Activated T-helper 1 cell treated with Interleukin-2 at 50 U/mL for 16 hours (primary cell): ENCODE data around the gene LYRM9.
"Not testable (repeated sequence)": the region's sequence is repeated elsewhere in the genome, so short reads cannot be mapped to it uniquely, and the experiment has no call there.

Experiments
- DNase-seq: peaks from one replicate; pipeline ENCODE4 v3.0.0-alpha.2; 2020; ENCODE audit warnings: low read depth

Gene LYRM9

GRCh38 chr17:27892866-27893769 is at the start of gene LYRM9:
Gene LYRM9 (minus strand): TSS chr17:27893365. CDS start chr17:27882694, 10,671 bp downstream.
- peak; percentile 92 for DNase-seq

- DNase-seq: no peak
Observed at GRCh38 chr17:27940503-27941428, 47.6 kb upstream of the LYRM9 start.

GRCh38 chr17:27939474-27940465 is 46.6 kb upstream of the LYRM9 start:
- no peak for DNase-seq

- no peak for DNase-seq
Observed at GRCh38 chr17:27938864-27939263, 45.7 kb upstream of the LYRM9 start.

- no peak for DNase-seq
Observed at GRCh38 chr17:27938241-27938640, 45.1 kb upstream of the LYRM9 start.

- DNase-seq: no peak
Observed at GRCh38 chr17:27937025-27937546, 43.9 kb upstream of the LYRM9 start.

- no peak for DNase-seq
Observed at GRCh38 chr17:27930000-27930399, 36.8 kb upstream of the LYRM9 start.

- no peak for DNase-seq
Observed at GRCh38 chr17:27928587-27928986, 35.4 kb upstream of the LYRM9 start.

- DNase-seq: no peak
Observed at GRCh38 chr17:27927781-27928180, 34.6 kb upstream of the LYRM9 start.

GRCh38 chr17:27921599-27921998 is 28.4 kb upstream of the LYRM9 start:
- no peak for DNase-seq

GRCh38 chr17:27921077-27921476 is 27.9 kb upstream of the LYRM9 start:
- no peak for DNase-seq

- DNase-seq: no peak
Observed at GRCh38 chr17:27920569-27920968, 27.4 kb upstream of the LYRM9 start.

- no peak for DNase-seq
Observed at GRCh38 chr17:27919079-27919478, 25.9 kb upstream of the LYRM9 start.

- DNase-seq: no peak
Observed at GRCh38 chr17:27918498-27918897, 25.3 kb upstream of the LYRM9 start.

- no peak for DNase-seq
Observed at GRCh38 chr17:27917000-27917399, 23.8 kb upstream of the LYRM9 start.

- DNase-seq: no peak
Observed at GRCh38 chr17:27915709-27916108, 22.5 kb upstream of the LYRM9 start.

- no peak for DNase-seq
Observed at GRCh38 chr17:27914382-27914781, 21.2 kb upstream of the LYRM9 start.

- no peak for DNase-seq
Observed at GRCh38 chr17:27912964-27913363, 19.8 kb upstream of the LYRM9 start.

- DNase-seq: not testable (repeated sequence)
Observed at GRCh38 chr17:27912299-27912698, 19.1 kb upstream of the LYRM9 start.

- no peak for DNase-seq
Observed at GRCh38 chr17:27907976-27908558, 14.9 kb upstream of the LYRM9 start.

- DNase-seq: no peak
Observed at GRCh38 chr17:27906623-27907022, 13.5 kb upstream of the LYRM9 start.
